Measurements from ENCODE around the gene PLEKHA8.

PLEKHA8 gene

DNA sequence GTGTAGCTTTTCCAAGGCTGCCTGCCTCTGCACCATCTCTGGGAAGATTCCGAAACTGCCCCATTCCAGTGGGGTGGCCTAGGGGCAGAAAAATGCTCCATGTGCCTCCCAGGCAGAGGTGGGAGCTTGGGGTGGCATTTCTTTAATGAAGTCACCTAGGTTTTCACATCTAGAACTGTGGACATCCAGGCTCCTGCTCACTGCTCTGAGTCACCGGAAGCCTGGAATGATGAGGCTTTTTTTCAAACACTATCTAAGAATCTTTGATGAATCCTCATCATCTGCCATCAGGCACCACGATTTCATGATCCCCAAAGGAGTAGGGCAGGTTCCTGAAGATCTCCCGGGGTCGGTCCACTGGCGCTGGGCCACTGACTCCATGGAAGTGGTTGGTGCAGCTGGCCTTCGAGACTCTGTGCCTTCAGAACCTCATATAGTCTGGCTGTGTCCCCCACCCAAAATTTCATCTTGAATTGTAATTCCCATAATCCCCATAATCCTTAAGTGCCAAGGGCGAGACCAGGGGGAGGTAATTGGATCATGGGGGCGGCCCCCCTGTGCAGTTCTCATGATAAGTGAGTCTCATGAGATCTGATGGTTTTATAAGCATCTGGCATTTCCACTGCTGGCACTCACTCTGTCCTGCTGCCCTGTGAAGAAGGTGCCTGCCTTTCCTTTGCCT, 143.7 kb downstream of the PLEKHA8 start:
- no peak for DNase-seq

- no peak for DNase-seq
Observed at GRCh38 chr7:30172451-30172850, 144.2 kb downstream of the PLEKHA8 start.

- DNase-seq, result no peak
Observed at GRCh38 chr7:30173058-30173897, 145.1 kb downstream of the PLEKHA8 start.

DNA sequence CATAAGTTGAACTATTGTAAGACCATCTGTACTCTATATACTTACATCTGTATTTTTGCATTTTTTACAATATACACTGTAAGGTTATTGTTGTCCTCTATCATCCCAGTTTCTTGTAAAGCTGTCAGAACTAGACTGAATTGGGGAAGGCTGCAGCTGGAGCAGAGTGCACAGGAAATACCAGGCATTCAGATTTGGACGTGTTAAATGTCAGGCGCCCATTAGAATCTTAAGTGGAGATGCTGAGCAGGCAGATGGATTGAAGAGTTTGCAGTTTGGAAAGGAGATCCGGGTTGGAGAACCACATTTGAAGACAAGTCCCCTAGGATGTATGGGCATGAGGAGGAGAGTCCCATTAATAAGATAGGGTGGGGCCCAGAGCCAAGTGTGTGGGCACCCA, 147.0 kb downstream of the PLEKHA8 start:
- no peak for DNase-seq

DNA sequence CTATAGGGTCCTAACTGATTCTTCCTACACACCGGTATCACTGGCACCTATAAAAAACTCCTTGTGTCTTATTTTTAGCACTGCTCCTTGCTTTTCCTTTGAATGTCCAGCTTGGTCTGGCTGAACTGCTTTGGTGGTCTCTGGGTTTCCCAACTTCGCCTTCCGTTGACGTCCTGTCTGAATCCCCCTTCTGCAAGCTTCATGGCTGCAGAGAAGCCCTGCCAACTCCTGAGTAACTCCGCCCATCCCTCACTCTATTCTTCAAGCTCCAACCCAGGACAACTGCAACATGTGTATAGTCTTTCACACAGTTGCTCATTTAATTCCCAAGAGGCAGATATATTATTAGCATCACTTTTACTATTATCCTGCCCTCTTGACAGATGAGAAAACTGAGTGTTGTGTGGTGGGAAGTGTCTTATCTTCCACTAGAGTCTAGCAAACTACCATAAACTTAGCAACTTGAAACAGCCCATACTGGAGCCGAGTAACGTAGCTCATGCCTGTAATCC, 147.5 kb downstream of the PLEKHA8 start:
- DNase-seq, result no peak

GRCh38 chr7:30176463-30177109, 148.4 kb downstream of the PLEKHA8 start:
- peak; percentile 92 to 96 for DNase-seq

GRCh38 chr7:30177186-30177585, 149.0 kb downstream of the PLEKHA8 start:
- no peak for DNase-seq

GRCh38 chr7:30177965-30178364, 149.8 kb downstream of the PLEKHA8 start:
- DNase-seq, result no peak

- DNase-seq, result peak; percentile 49 to 59
Observed at GRCh38 chr7:30178748-30179436, 150.7 kb downstream of the PLEKHA8 start.

Data from inflammatory macrophage (primary cell).